ENCODE measurements around the gene DCBLD1. TPM values are rescaled to one million over a fixed set of nuclear protein-coding genes. Genes with fewer than 3 reads are reported as not detected.

DCBLD1 gene
- total RNA-seq, 1 donor from 2014 or later = 19.5 TPM

- intact Hi-C loops (cut with DNase I) = no loop called here
- ATAC-seq = no peak
- no peak for DNase-seq
- TF ChIP-seq CTCF (IDR thresholded peaks at IDR 0.05) = no peak
- no peak overlapping the region for H3K4me3 ChIP-seq
- H3K27me3 ChIP-seq = no peaks in the 10 kb centered on the region
- H3K27ac ChIP-seq = no peak overlapping the region
- H3K36me3 ChIP-seq = peaks cover 3% of the 10 kb centered on the region
- H3K4me1 ChIP-seq = no peaks in the 10 kb centered on the region
- H3K9me3 ChIP-seq = no peaks in the 10 kb centered on the region
Observed at GRCh38 chr6:117531809-117532725, 49.6 kb downstream of the DCBLD1 start.

DNA sequence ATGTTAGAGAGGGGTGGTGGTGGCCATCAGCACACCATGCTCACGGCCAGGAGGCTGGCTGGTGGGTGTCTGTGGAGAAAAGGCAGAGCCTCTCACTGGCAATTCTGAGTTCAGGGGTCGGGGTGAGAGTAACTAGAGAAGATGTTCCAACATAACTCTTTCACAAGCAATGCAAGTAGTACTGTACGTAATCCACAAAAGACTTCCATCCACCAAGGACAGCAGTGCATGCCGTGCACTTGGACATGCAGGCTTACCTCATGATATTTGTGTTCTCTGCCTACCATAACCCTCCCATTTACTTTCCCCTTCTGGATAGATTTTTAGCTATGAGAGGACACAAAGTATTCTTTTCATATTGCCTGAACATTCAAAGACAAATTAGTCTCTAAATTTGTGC, 51.3 kb downstream of the DCBLD1 start:
- H3K27ac ChIP-seq = no peak overlapping the region
- peaks cover 12% of the 10 kb centered on the region for H3K36me3 ChIP-seq
- TF ChIP-seq CTCF (IDR thresholded peaks at IDR 0.05) = no peak
- no peak overlapping the region for H3K4me3 ChIP-seq
- no peaks in the 10 kb centered on the region for H3K4me1 ChIP-seq
- intact Hi-C loops (cut with DNase I) = no loop called here
- H3K27me3 ChIP-seq = no peaks in the 10 kb centered on the region
- H3K9me3 ChIP-seq = no peaks in the 10 kb centered on the region
- ATAC-seq = no peak
- DNase-seq = no peak

DNA sequence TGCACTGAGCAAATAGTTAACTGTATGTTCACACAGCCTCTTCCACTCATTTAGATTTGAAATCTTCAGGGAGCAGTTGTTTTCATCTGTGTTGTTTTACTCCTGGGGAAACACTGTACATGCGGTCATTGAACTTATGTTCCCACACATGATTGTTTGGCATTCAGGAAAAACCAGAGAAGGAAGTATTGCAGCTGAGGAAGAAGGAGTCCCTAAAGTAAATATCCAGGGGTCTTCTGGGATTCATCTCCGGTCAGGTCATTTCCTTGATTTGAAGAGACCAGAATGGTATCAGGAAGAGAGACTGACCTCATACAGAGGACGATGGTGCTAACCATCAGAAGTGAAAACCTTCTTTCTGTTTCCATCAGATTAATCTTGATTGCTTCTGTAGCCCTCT, 52.5 kb downstream of the DCBLD1 start:
- peaks cover 24% of the 10 kb centered on the region for H3K36me3 ChIP-seq
- TF ChIP-seq CTCF (IDR thresholded peaks at IDR 0.05) = no peak
- no peaks in the 10 kb centered on the region for H3K9me3 ChIP-seq
- ATAC-seq = no peak
- intact Hi-C loops (cut with DNase I) = no loop called here
- no peaks in the 10 kb centered on the region for H3K4me1 ChIP-seq
- no peak overlapping the region for H3K27ac ChIP-seq
- no peak overlapping the region for H3K4me3 ChIP-seq
- no peak for DNase-seq
- H3K27me3 ChIP-seq = no peaks in the 10 kb centered on the region

GRCh38 chr6:117536317-117536716, 53.8 kb downstream of the DCBLD1 start:
- H3K4me3 ChIP-seq = no peak overlapping the region
- intact Hi-C loops (cut with DNase I) = no loop called here
- H3K27ac ChIP-seq = no peak overlapping the region
- no peak for ATAC-seq
- TF ChIP-seq CTCF (IDR thresholded peaks at IDR 0.05) = no peak
- no peaks in the 10 kb centered on the region for H3K9me3 ChIP-seq
- no peak for DNase-seq
- H3K36me3 ChIP-seq = peaks cover 36% of the 10 kb centered on the region
- no peaks in the 10 kb centered on the region for H3K4me1 ChIP-seq
- H3K27me3 ChIP-seq = no peaks in the 10 kb centered on the region

- no peak for TF ChIP-seq CTCF (IDR thresholded peaks at IDR 0.05)
- intact Hi-C loops (cut with DNase I) = no loop called here
- Histone ChIP-seq H3K4me1 (no peaks in the 10 kb centered on the region), H3K36me3 (peaks cover 57% of the 10 kb centered on the region), H3K9me3 (no peaks in the 10 kb centered on the region), H3K4me3 (no peak overlapping the region), H3K27me3 (no peaks in the 10 kb centered on the region), H3K27ac (no peak overlapping the region)
- ATAC-seq (no peak), DNase-seq (no peak)
Observed at GRCh38 chr6:117538615-117539014, 56.1 kb downstream of the DCBLD1 start.
